Measurements from ENCODE around the gene MYO3A.
"Not testable (repeated sequence)": the region's sequence is repeated elsewhere in the genome, so short reads cannot be mapped to it uniquely, and the experiment has no call there.

Gene MYO3A

GRCh38 chr10:25982107-25982506 is 48.1 kb downstream of the MYO3A start:
- DNase-seq (ENCODE audit: low read depth): no peak

- DNase-seq (ENCODE audit: low read depth): no peak
These were observed 54.6 kb downstream of the MYO3A start for GRCh38 chr10:25988583-25988982.

- no peak for DNase-seq (ENCODE audit: low read depth)
These were observed 55.9 kb downstream of the MYO3A start for GRCh38 chr10:25989951-25990350.

- DNase-seq (ENCODE audit: low read depth): no peak
These were observed 65.4 kb downstream of the MYO3A start for GRCh38 chr10:25999295-25999981.

- DNase-seq (ENCODE audit: low read depth): no peak
These were observed 66.9 kb downstream of the MYO3A start for GRCh38 chr10:26000971-26001370.

GRCh38 chr10:26002466-26002865 is 68.4 kb downstream of the MYO3A start:
- not testable (repeated sequence) for DNase-seq (ENCODE audit: low read depth)

- DNase-seq (ENCODE audit: low read depth): no peak
These were observed 81.1 kb downstream of the MYO3A start for GRCh38 chr10:26015092-26015491.

- DNase-seq (ENCODE audit: low read depth): no peak
These were observed 88.8 kb downstream of the MYO3A start for GRCh38 chr10:26022831-26023230.

GRCh38 chr10:26024303-26024702 is 90.3 kb downstream of the MYO3A start:
- DNase-seq (ENCODE audit: low read depth): no peak

- DNase-seq (ENCODE audit: low read depth): no peak
These were observed 91.5 kb downstream of the MYO3A start for GRCh38 chr10:26025523-26025922.

- no peak for DNase-seq (ENCODE audit: low read depth)
These were observed 95.8 kb downstream of the MYO3A start for GRCh38 chr10:26029858-26030257.

GRCh38 chr10:26031300-26031699 is 97.3 kb downstream of the MYO3A start:
- DNase-seq (ENCODE audit: low read depth): no peak

- DNase-seq (ENCODE audit: low read depth): no peak
These were observed 109.4 kb downstream of the MYO3A start for GRCh38 chr10:26043469-26043868.

- no peak for DNase-seq (ENCODE audit: low read depth)
These were observed 110.2 kb downstream of the MYO3A start for GRCh38 chr10:26044141-26044749.

- DNase-seq (ENCODE audit: low read depth): no peak
These were observed 112.2 kb downstream of the MYO3A start for GRCh38 chr10:26046073-26046700.

- no peak for DNase-seq (ENCODE audit: low read depth)
These were observed 114.7 kb downstream of the MYO3A start for GRCh38 chr10:26048756-26049155.

GRCh38 chr10:26052326-26052725 is 118.3 kb downstream of the MYO3A start:
- no peak for DNase-seq (ENCODE audit: low read depth)

GRCh38 chr10:26057466-26057865 is 123.4 kb downstream of the MYO3A start:
- no peak for DNase-seq (ENCODE audit: low read depth)

GRCh38 chr10:26064106-26064505 is 130.1 kb downstream of the MYO3A start:
- DNase-seq (ENCODE audit: low read depth): no peak

GRCh38 chr10:26067680-26068079 is 133.7 kb downstream of the MYO3A start:
- no peak for DNase-seq (ENCODE audit: low read depth)

GRCh38 chr10:26080971-26081370 is 146.9 kb downstream of the MYO3A start:
- DNase-seq (ENCODE audit: low read depth): not testable (repeated sequence)

GRCh38 chr10:26081459-26081858 is 147.4 kb downstream of the MYO3A start:
- DNase-seq (ENCODE audit: low read depth): no peak

- DNase-seq (ENCODE audit: low read depth): no peak
These were observed 151.5 kb downstream of the MYO3A start for GRCh38 chr10:26085549-26085948.
